HG02571 (cell line): ENCODE results near the gene SATB1.

ENCODE experiments used
- ATAC-seq: cut with Tn5 transposase; IDR thresholded peaks from one replicate; pipeline ENCODE4 v1.9.1; 2021; ENCODE audit warnings: mild to moderate bottlenecking, moderate library complexity; ENCODE audit not compliant: unreplicated experiment

SATB1 gene

GRCh38 chr3:18402239-18402799 is 22.8 kb downstream of the SATB1 start:
- no peak for ATAC-seq

GRCh38 chr3:18401300-18401961 is 23.7 kb downstream of the SATB1 start:
- no peak for ATAC-seq

- no peak for ATAC-seq
These were observed 26.7 kb downstream of the SATB1 start for GRCh38 chr3:18398448-18398847.

- ATAC-seq: no peak
These were observed 28.7 kb downstream of the SATB1 start for GRCh38 chr3:18396428-18396827.

GRCh38 chr3:18394384-18394995 is 30.6 kb downstream of the SATB1 start:
- ATAC-seq: no peak

- no peak for ATAC-seq
These were observed 31.2 kb downstream of the SATB1 start for GRCh38 chr3:18393906-18394305.

GRCh38 chr3:18390024-18390660 is 35.0 kb downstream of the SATB1 start:
- no peak for ATAC-seq

- ATAC-seq: no peak
These were observed 35.9 kb downstream of the SATB1 start for GRCh38 chr3:18389108-18389733.

- ATAC-seq: no peak
These were observed 38.8 kb downstream of the SATB1 start for GRCh38 chr3:18386274-18386890.

GRCh38 chr3:18385706-18386105 is 39.4 kb downstream of the SATB1 start:
- ATAC-seq: no peak

- ATAC-seq: no peak
These were observed 42.3 kb downstream of the SATB1 start for GRCh38 chr3:18382760-18383369.

GRCh38 chr3:18379647-18380046 is 45.5 kb downstream of the SATB1 start:
- ATAC-seq: no peak

- ATAC-seq: no peak
These were observed 46.9 kb downstream of the SATB1 start for GRCh38 chr3:18378218-18378617.

GRCh38 chr3:18376682-18377081 is 48.5 kb downstream of the SATB1 start:
- no peak for ATAC-seq

GRCh38 chr3:18372786-18373405 is 52.2 kb downstream of the SATB1 start:
- no peak for ATAC-seq

GRCh38 chr3:18370672-18371071 is 54.5 kb downstream of the SATB1 start:
- no peak for ATAC-seq

- no peak for ATAC-seq
These were observed 55.5 kb downstream of the SATB1 start for GRCh38 chr3:18369551-18370185.

GRCh38 chr3:18366258-18366657 is 58.9 kb downstream of the SATB1 start:
- no peak for ATAC-seq

- ATAC-seq: no peak
These were observed 61.8 kb downstream of the SATB1 start for GRCh38 chr3:18363338-18363737.

- no peak for ATAC-seq
These were observed 67.4 kb downstream of the SATB1 start for GRCh38 chr3:18357747-18358146.
